ENCODE results near the gene ABCG2. TPM values are rescaled to one million over a fixed set of nuclear protein-coding genes. Genes with fewer than 3 reads are reported as not detected.

ABCG2 gene
- total RNA-seq, 1 experiment from 2014 or later = not detected

DNA sequence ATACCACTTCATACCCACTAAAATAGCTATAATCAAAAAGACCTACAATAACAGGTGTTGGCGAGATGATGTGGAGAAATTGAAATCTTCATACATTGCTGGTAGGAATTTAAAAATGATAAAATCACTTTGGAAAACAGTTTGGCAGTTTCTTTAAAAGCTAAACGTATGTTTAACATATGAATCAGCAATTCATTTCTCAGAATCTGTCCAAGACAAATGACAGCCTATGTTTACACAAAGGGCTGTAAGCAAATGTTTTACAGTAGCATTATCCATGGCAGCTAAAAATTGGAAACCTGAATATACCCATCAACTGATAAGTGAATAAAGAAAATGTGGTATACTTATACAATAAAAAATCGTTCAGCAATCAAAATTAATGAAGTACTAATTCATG is 33.0 kb upstream of the ABCG2 start:
- ChIA-PET POLR2A (ENCODE audit: low non-redundant PET) (no interaction called here), CTCF (no interaction called here)
- TF ChIP-seq, protein P1, sequence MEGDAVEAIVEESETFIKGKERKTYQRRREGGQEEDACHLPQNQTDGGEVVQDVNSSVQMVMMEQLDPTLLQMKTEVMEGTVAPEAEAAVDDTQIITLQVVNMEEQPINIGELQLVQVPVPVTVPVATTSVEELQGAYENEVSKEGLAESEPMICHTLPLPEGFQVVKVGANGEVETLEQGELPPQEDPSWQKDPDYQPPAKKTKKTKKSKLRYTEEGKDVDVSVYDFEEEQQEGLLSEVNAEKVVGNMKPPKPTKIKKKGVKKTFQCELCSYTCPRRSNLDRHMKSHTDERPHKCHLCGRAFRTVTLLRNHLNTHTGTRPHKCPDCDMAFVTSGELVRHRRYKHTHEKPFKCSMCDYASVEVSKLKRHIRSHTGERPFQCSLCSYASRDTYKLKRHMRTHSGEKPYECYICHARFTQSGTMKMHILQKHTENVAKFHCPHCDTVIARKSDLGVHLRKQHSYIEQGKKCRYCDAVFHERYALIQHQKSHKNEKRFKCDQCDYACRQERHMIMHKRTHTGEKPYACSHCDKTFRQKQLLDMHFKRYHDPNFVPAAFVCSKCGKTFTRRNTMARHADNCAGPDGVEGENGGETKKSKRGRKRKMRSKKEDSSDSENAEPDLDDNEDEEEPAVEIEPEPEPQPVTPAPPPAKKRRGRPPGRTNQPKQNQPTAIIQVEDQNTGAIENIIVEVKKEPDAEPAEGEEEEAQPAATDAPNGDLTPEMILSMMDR (conservative IDR thresholded peaks at IDR 0.05; ENCODE audit: low read depth, low read length) = no peak
- no peak for TF ChIP-seq EZH2 (IDR thresholded peaks at IDR 0.05; ENCODE audit: borderline replicate concordance, low read depth, low read length, poor library complexity, severe bottlenecking)
- H3K36me3 ChIP-seq (ENCODE audit: insufficient read depth, low read length, poor library complexity, severe bottlenecking) = no peaks in the 10 kb centered on the region
- intact Hi-C loops (cut with micrococcal nuclease; ENCODE audit: unreplicated experiment) = no loop called here
- no peak for DNase-seq (ENCODE audit: low spot score)
- no peak overlapping the region for H3K4me3 ChIP-seq (ENCODE audit: low read depth, low read length, poor library complexity, severe bottlenecking)
- H3K9me3 ChIP-seq (ENCODE audit: low read depth, low read length, poor library complexity, severe bottlenecking) = no peaks in the 10 kb centered on the region
- no peak overlapping the region for H3K27ac ChIP-seq (ENCODE audit: low read depth, low read length, poor library complexity, severe bottlenecking)
- no peaks in the 10 kb centered on the region for H3K27me3 ChIP-seq (replicated peaks; ENCODE audit: insufficient read depth, low read depth, low read length, poor library complexity)
- BruUV-seq (replicated peaks) = no TSS peak
- no peaks in the 10 kb centered on the region for H3K4me1 ChIP-seq (ENCODE audit: insufficient read depth, low read length, poor library complexity, severe bottlenecking)

DNA sequence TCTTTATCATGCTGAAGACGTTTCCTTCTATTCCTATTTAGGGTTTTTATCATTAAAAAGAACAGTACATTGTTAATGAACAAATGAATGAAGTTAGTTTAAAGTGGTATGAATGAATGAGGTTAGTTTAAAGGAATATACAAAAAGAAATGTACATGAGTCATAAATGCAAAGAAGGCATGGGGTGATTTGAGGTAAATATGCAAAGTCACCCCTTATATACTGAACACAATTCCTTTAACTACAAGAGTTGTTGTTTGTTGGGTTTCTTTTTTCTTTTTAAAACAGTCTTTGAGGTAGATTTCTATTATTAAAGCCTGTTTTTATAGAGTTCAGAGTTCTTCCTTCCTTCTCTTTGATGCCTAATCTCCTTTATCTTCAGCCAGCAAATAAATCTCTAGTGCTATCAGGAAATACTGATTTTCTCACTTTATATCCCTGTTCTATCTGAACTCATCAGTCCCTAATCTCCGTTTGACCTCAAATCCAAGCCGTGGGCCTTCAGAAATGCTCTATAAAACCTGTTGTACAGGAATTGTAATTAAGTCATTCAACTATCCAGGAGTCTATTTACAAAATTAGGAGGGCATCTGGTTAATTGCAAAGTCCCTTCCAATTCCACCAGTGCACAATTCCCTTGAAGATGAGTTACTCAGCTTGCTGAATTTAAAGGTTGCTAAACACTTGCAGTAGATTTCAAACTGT is 31.6 kb upstream of the ABCG2 start:
- Histone ChIP-seq H3K4me1 (ENCODE audit: insufficient read depth, low read length, poor library complexity, severe bottlenecking) (no peaks in the 10 kb centered on the region), H3K9me3 (ENCODE audit: low read depth, low read length, poor library complexity, severe bottlenecking) (no peaks in the 10 kb centered on the region), H3K27me3 (replicated peaks; ENCODE audit: insufficient read depth, low read depth, low read length, poor library complexity) (no peaks in the 10 kb centered on the region), H3K27ac (ENCODE audit: low read depth, low read length, poor library complexity, severe bottlenecking) (no peak overlapping the region), H3K36me3 (ENCODE audit: insufficient read depth, low read length, poor library complexity, severe bottlenecking) (no peaks in the 10 kb centered on the region), H3K4me3 (ENCODE audit: low read depth, low read length, poor library complexity, severe bottlenecking) (no peak overlapping the region)
- POLR2A ChIA-PET (ENCODE audit: low non-redundant PET) = no interaction called here
- intact Hi-C loops (cut with micrococcal nuclease; ENCODE audit: unreplicated experiment) = no loop called here
- CTCF ChIA-PET = no interaction called here
- TF ChIP-seq, protein P1 (conservative IDR thresholded peaks at IDR 0.05; ENCODE audit: low read depth, low read length) = no peak
- TF ChIP-seq EZH2 (IDR thresholded peaks at IDR 0.05; ENCODE audit: borderline replicate concordance, low read depth, low read length, poor library complexity, severe bottlenecking) = no peak
- no peak for DNase-seq (ENCODE audit: low spot score)
- BruUV-seq (replicated peaks) = no TSS peak

DNA sequence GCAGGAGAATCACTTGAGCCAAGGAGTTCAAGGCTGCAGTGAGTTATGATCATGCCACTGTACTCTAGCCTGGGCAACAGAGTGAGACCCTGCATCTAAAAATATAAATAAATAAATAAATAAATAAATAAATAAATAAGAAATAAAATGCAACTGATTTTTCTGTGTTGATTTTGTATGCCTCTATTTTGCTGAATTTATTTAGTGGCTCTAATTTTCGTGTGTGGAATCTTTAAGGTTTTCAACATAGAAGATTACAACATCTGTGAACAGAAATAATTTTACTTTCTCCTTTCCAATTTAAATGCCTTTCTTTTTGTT is 30.9 kb upstream of the ABCG2 start:
- Histone ChIP-seq H3K9me3 (ENCODE audit: low read depth, low read length, poor library complexity, severe bottlenecking) (no peaks in the 10 kb centered on the region), H3K27ac (ENCODE audit: low read depth, low read length, poor library complexity, severe bottlenecking) (no peak overlapping the region), H3K4me1 (ENCODE audit: insufficient read depth, low read length, poor library complexity, severe bottlenecking) (no peaks in the 10 kb centered on the region), H3K27me3 (replicated peaks; ENCODE audit: insufficient read depth, low read depth, low read length, poor library complexity) (no peaks in the 10 kb centered on the region), H3K36me3 (ENCODE audit: insufficient read depth, low read length, poor library complexity, severe bottlenecking) (no peaks in the 10 kb centered on the region), H3K4me3 (ENCODE audit: low read depth, low read length, poor library complexity, severe bottlenecking) (no peak overlapping the region)
- no TSS peak for BruUV-seq (replicated peaks)
- TF ChIP-seq, protein P1 (conservative IDR thresholded peaks at IDR 0.05; ENCODE audit: low read depth, low read length) = no peak
- no peak for TF ChIP-seq EZH2 (IDR thresholded peaks at IDR 0.05; ENCODE audit: borderline replicate concordance, low read depth, low read length, poor library complexity, severe bottlenecking)
- CTCF ChIA-PET = no interaction called here
- no peak for DNase-seq (ENCODE audit: low spot score)
- intact Hi-C loops (cut with micrococcal nuclease; ENCODE audit: unreplicated experiment) = no loop called here
- POLR2A ChIA-PET (ENCODE audit: low non-redundant PET) = no interaction called here
